Fibroblast of lung (primary cell): ENCODE measurements around the gene BCL2.

ENCODE experiments used
- CTCF ChIP-seq, 2 donors: IDR thresholded peaks in 1 of 2; conservative IDR thresholded peaks in 1 of 2; 1 replicate in 1 of 2; 2 replicates in 1 of 2; pipeline ENCODE4 v1.5.1; 2011 to 2012; ENCODE audit warnings: low read length in 2 of 2, control low read depth in 1 of 2, inconsistent platforms in 1 of 2, low read depth in 1 of 2, mild to moderate bottlenecking in 1 of 2
- EZH2 ChIP-seq: IDR thresholded peaks from 2 replicates; pipeline ENCODE4 v1.5.1; 2012; ENCODE audit warnings: low read length, control low read depth, mild to moderate bottlenecking; ENCODE audit errors: missing control alignments

DNA sequence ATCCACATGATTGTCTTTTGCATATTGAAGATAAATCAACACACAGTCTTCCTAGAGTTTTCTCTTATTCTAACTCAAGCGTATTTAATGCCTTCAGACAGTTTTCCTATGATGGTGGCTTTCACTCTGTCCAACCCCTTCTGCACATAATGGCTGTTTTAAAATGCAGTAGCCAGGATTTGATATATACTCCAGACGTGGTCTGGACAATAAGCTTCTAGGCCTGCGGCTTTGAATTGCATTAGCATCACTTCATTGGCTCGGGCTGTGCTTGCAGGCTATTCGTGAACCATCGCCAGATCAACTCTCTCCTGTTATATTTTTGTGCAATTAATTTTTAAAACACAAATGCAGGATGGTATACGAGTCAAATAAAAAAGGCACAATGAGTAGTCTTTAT, 235.3 kb downstream of the BCL2 start:
- TF ChIP-seq EZH2: no peak
- no peak for TF ChIP-seq CTCF (conservative IDR thresholded peaks at IDR 0.05 in 1 of 2, IDR thresholded peaks at IDR 0.05 in 1 of 2; ENCODE audit: low read depth in 1 of 2, low read length in 2 of 2)
